Posterior cingulate gyrus (tissue), 11 donors: ENCODE results near the gene ARHGEF9.

Source experiments
- DNase-seq, 10 donors: peaks; one replicate each; pipeline versions ENCODE4 v3.0.0 to v3.0.0-alpha.2; 2020 to 2021; ENCODE audit warnings: mixed read lengths in 3 of 10
- intact Hi-C: fragments of 100-400 bp; cut with DNase I; formaldehyde crosslinking; loops from one replicate; pipeline ENCODE4 v1.15.1; 2023

Gene ARHGEF9

DNA sequence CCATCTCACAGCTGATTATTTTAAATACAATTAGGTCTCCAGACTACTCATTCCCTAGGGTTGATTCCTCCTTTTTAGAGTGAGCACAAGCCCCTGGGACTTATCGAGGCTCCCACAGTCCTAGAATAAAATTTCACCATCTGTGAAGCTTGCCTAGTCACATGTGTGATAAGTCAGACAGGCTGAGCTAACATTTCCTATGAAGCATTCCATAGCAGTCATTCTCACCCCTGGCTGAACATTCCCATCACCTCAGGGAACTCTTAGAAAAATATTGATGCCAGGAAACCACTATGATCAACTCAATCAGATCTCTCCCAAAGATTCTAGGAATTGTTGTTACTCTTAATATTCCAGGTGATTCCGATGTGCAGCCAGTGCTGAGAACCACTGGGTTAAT is 37.7 kb downstream of the ARHGEF9 start:
- DNase-seq, result no peak
- intact Hi-C loops, result no loop called here

GRCh38 chrX:63746715-63747114 is 38.3 kb downstream of the ARHGEF9 start:
- intact Hi-C loops, result no loop called here
- no peak for DNase-seq

- intact Hi-C loops, result no loop called here
- DNase-seq, result no peak
Observed at GRCh38 chrX:63746278-63746677, 38.7 kb downstream of the ARHGEF9 start.

DNA sequence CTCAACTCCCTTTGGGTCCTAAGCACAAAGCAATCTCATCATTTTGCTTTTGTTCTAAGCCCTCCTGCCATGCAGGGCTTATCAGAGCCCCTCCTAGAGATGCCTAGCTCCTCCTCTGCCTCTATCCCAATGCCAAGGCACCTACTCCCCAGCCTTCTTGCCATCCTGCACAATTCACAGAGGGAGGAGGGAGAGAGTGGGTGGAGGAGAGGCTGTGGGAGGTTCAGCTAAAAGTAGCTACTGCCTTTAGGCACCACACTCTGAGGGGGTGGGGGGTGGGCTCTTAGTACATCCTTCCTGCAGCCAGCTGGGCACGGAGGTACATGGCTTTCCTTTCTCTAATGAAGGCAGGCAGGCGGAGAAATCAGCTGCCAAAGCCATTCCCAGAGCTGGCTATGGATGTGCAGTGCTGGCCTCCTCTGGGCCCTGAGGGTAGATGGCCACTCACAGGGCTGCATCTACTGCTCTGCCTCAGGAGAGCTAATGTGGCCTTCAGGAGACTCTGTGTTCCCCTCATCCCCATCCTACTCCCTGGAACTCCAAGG is 40.1 kb downstream of the ARHGEF9 start:
- intact Hi-C loops, result no loop called here
- peak in 2 of 10 donors; percentile 62 for DNase-seq

- intact Hi-C loops, result no loop called here
- no peak for DNase-seq
Observed at GRCh38 chrX:63743596-63743995, 41.4 kb downstream of the ARHGEF9 start.

DNA sequence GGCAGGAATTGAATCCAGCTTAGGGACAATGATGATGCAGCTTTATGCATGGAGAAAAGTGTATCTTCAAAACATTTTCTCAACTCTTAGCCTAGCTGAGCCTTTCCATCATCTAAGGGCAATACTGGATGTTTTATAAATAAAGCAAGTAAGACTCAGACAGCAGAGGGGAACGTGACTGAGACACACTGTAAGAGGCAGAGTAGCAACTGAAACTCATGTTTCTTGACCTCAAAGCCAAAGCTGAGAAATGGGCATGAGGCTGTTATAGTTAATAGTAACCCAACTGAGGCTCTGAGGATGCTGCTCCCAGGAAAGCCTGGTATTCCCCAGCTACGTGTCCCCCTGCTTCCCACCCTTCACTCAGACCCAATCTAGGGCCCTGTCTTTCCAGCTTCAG is 44.6 kb downstream of the ARHGEF9 start:
- intact Hi-C loops, result no loop called here
- no peak for DNase-seq

- intact Hi-C loops, result no loop called here
- DNase-seq, result no peak
Observed at GRCh38 chrX:63739885-63740284, 45.1 kb downstream of the ARHGEF9 start.

GRCh38 chrX:63738696-63739095 is 46.3 kb downstream of the ARHGEF9 start:
- intact Hi-C loops, result no loop called here
- no peak for DNase-seq

DNA sequence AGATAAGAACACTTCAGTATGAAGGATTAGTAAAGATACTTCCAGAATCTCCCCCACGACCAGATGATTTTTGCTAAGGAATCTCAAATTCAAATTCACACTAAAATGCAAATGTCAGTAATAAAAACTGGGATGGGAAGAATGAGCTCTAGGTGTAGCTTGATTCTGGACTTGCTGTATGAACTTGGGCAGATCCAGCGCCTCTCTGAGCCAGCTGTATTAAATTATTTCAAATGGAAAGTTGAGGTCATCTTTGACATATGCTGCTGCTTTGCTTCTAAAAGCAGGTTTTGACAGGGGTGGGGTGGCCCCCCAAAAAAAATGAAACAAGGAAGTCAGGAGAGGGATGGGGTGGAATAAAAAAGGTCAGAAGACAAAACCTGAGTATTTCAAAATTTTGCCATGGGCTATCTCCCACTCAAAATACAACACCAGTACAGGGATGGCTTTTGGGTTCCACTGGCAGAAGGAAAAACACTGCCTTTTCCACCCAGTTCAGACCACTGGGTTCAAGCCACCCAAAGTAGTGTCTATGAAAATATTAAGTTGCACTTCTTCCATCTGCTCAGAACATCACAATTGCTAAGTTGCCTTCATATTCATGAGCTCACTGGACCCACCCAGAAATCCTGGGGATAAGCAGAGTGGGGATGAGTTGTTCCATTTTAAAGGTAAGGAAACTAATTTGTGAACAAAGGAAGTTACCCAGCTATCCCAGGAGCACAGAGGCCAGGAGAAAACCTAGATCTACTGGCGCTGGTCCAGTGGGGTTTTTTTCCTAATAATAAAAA is 47.7 kb downstream of the ARHGEF9 start:
- DNase-seq, result no peak
- intact Hi-C loops, result no loop called here

- no peak for DNase-seq
- intact Hi-C loops, result no loop called here
Observed at GRCh38 chrX:63735882-63736281, 49.1 kb downstream of the ARHGEF9 start.

DNA sequence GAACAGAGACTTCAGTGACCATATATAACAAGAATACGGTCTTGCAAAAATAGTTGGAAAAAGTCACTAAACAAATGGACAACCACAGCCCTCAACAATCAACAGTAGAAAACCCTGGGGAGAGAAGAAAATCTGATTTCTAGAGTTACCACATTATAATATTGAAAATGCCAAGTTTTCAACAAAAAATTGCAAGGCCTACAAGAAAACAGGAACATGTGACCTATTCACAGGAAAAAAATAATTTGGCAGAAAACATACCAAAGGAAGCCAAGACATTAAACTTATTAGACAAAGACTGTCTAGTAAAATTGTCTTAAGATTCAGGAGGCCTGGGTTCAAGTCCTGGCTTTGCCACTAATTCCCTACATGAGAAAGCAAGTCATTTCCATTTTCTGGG is 64.7 kb downstream of the ARHGEF9 start:
- no peak for DNase-seq
- intact Hi-C loops, result no loop called here

DNA sequence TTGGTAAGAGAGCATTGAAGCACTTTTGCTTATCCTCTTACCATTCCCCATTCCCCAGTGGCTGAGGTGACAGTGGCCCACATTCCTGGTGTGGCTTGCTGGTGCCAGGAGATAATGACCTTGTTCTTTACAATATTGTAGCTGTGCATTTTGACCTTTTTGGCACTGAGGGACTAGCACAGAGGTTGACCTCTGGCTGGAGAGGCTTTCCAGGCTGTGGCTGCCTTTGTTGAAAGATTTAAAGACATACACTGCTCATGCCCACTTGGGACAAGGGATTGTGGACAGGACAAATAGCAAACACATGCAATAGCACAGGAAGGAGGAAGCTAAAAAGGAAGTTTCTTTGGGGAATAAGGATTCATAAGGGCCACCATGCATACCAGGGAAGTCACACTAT is 65.4 kb downstream of the ARHGEF9 start:
- no peak for DNase-seq
- intact Hi-C loops, result no loop called here

DNA sequence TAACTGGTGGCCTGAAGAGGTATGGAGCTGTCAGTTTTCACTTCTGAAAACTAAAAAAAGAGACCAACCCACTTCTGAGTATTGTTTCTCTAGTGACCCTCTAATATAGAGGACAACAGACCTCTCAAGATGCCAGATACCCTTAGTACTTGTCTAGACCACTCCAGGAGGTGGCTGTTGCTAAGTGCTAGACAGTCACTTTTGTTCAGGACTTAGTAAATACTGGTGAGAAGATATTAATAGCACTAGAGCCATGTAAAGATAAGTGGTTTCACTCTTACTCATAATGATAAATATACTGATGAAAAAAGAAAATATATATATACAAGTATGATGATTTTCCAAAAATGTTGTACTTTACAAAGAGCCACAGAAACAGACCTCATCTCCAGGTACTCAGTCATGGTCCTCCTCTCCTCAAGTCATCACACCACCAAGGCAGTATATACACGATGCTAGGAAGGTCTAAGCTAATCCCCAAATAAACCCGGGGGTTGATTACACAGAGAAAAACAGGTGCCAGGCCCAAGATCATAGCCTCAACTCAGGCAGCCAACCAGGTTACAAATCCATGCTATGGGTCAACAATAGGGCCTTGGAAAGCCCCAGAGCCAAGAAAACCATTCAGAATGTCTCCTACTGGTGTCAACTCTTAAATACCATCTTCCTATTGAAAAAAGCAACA is 66.9 kb downstream of the ARHGEF9 start:
- no peak for DNase-seq
- intact Hi-C loops, result no loop called here

GRCh38 chrX:63713526-63713925 is 71.5 kb downstream of the ARHGEF9 start:
- no peak for DNase-seq
- intact Hi-C loops, result no loop called here

GRCh38 chrX:63708801-63709200 is 76.2 kb downstream of the ARHGEF9 start:
- intact Hi-C loops, result no loop called here
- DNase-seq, result no peak

DNA sequence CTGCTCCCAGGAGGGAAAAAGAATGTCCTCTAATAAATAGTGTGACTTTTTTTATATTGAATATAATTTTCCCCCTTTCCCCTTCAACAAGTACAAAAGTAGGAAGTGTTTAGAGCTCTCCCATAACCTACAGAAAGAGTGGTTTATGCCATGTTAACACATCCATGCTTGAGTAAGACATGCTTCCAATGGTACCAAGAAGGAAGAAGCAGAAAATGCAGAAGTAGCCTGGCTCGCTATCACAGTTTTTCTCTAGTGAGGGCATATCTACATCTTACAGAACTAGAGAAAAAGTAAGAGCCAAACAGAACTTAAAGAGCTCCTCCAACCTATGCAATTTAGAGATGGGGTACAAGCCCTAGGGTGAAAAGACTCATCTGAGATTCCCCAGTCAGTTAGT is 82.5 kb downstream of the ARHGEF9 start:
- intact Hi-C loops, result no loop called here
- no peak for DNase-seq

GRCh38 chrX:63686878-63687714 is 97.9 kb downstream of the ARHGEF9 start:
- intact Hi-C loops, result no loop called here
- no peak for DNase-seq

GRCh38 chrX:63680423-63680822 is 104.6 kb downstream of the ARHGEF9 start:
- intact Hi-C loops, result no loop called here
- no peak for DNase-seq

GRCh38 chrX:63679432-63679831 is 105.6 kb downstream of the ARHGEF9 start:
- no peak for DNase-seq
- intact Hi-C loops, result no loop called here

DNA sequence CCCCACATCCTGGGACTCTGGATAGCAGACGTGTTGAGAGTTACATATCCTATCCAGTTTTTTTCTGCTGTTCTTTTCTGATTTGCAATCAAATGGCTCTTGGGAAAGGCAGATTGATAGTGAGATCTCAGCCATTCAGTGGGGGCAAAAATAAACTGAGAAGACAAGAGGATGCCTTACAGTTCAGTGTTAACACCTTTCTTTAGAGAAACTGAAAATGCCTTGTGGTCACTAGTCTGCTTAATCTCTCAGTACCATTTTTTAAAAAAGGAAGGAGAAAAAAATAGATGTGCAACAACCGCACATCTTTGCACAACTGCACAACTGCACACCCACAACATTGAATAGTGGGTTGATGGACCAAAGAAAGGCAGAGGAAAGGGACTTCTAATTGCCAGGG is 109.3 kb downstream of the ARHGEF9 start:
- DNase-seq, result no peak
- intact Hi-C loops, result no loop called here

- intact Hi-C loops, result no loop called here
- DNase-seq, result no peak
Observed at GRCh38 chrX:63673896-63674295, 111.1 kb downstream of the ARHGEF9 start.
